ENCODE results near the gene PODXL.

Gene PODXL

DNA sequence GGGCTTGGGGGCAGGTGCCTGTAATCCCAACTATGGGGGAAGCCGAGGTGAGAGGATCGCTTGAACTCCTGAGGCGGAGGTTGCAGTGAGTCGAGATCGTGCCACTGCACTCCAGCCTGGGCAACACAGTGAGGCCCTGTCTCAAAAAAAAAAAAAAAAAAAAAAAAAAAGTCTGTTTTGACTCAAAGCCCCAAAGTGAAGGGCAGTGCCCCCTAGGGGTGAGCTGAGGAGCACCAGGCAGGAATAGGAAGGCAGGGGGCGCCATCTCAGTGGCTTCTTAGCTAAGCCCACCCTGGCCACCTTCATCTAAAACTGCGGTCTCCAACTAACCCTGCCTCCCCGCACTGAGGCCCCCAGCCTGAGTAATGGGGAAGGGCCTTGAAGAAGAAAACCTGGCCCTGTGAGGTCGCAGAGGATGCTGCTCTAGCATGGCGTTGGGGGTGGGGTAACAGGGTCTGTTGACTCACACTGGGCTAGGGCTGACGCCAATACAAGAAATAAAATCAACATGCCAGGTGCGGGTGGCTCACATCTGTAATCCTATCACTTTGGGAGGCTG is 9.8 kb downstream of the PODXL start:
- Histone ChIP-seq H3K9me3 (replicated peaks; ENCODE audit: insufficient read depth, low read length) (no peaks in the 10 kb centered on the region), H3F3A (ENCODE audit: insufficient read depth, low read length) (no peaks in the 10 kb centered on the region), H3K9ac (ENCODE audit: low read length) (no peak overlapping the region), H3K4me3 (ENCODE audit: low read length) (no peak overlapping the region), H3K9me2 (replicated peaks; ENCODE audit: insufficient read depth, low read length) (no peaks in the 10 kb centered on the region), H3K79me2 (ENCODE audit: low read length) (no peaks in the 10 kb centered on the region), H2AFZ (ENCODE audit: low read length) (no peak overlapping the region), H3K27ac (ENCODE audit: low read length) (no peak overlapping the region), H3K27me3 (replicated peaks; ENCODE audit: insufficient read depth, low read length) (no peaks in the 10 kb centered on the region), H3K4me1 (ENCODE audit: low read length) (0 out of 2 replicates have a peak, but pooled peaks cover 5% of the 10 kb centered on the region), H3K4me2 (ENCODE audit: low read depth, low read length) (no peak overlapping the region), H4K20me1 (ENCODE audit: insufficient read depth, low read length) (no peaks in the 10 kb centered on the region), H3K36me3 (replicated peaks; ENCODE audit: insufficient read depth, low read length) (no peaks in the 10 kb centered on the region)
- TF ChIP-seq, protein P1, sequence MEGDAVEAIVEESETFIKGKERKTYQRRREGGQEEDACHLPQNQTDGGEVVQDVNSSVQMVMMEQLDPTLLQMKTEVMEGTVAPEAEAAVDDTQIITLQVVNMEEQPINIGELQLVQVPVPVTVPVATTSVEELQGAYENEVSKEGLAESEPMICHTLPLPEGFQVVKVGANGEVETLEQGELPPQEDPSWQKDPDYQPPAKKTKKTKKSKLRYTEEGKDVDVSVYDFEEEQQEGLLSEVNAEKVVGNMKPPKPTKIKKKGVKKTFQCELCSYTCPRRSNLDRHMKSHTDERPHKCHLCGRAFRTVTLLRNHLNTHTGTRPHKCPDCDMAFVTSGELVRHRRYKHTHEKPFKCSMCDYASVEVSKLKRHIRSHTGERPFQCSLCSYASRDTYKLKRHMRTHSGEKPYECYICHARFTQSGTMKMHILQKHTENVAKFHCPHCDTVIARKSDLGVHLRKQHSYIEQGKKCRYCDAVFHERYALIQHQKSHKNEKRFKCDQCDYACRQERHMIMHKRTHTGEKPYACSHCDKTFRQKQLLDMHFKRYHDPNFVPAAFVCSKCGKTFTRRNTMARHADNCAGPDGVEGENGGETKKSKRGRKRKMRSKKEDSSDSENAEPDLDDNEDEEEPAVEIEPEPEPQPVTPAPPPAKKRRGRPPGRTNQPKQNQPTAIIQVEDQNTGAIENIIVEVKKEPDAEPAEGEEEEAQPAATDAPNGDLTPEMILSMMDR (IDR thresholded peaks at IDR 0.05; ENCODE audit: low read length), result peak; percentile 81
- TF ChIP-seq EZH2phosphoT487 (IDR thresholded peaks at IDR 0.05; ENCODE audit: low read length), result no peak
- no peak for DNase-seq

DNA sequence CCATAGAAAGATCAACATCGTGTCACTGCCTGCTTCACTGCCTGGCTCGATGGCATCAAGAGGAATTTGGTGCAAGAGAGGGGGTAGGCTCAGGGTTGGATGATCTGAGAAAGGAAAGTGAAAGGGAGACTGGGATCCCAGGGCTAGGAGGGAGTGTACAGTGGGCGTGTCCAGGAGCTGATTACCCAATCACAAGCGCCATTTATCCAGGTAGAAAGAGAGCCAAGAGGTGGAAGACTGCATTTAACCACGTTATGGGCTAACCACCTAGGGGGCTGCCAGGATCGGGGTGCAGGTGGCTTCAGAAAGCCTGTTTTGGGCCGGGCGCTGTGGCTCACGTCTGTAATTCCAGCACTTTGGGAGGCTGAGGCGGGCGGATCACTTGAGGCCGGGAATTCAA is 10.3 kb downstream of the PODXL start:
- Histone ChIP-seq H2AFZ (ENCODE audit: low read length) (no peak overlapping the region), H3K4me1 (ENCODE audit: low read length) (0 out of 2 replicates have a peak, but pooled peaks cover 5% of the 10 kb centered on the region), H3K9ac (ENCODE audit: low read length) (no peak overlapping the region), H4K20me1 (ENCODE audit: insufficient read depth, low read length) (no peaks in the 10 kb centered on the region), H3K27ac (ENCODE audit: low read length) (no peak overlapping the region), H3K9me2 (replicated peaks; ENCODE audit: insufficient read depth, low read length) (no peaks in the 10 kb centered on the region), H3K9me3 (replicated peaks; ENCODE audit: insufficient read depth, low read length) (no peaks in the 10 kb centered on the region), H3F3A (ENCODE audit: insufficient read depth, low read length) (no peaks in the 10 kb centered on the region), H3K36me3 (replicated peaks; ENCODE audit: insufficient read depth, low read length) (no peaks in the 10 kb centered on the region), H3K4me3 (ENCODE audit: low read length) (no peak overlapping the region), H3K79me2 (ENCODE audit: low read length) (no peaks in the 10 kb centered on the region), H3K4me2 (ENCODE audit: low read depth, low read length) (no peak overlapping the region), H3K27me3 (replicated peaks; ENCODE audit: insufficient read depth, low read length) (no peaks in the 10 kb centered on the region)
- peak; percentile 36 for DNase-seq
- TF ChIP-seq EZH2 (optimal IDR thresholded peaks at IDR 0.05; ENCODE audit: low read depth, low read length), result no peak
- no peak for TF ChIP-seq EZH2phosphoT487 (IDR thresholded peaks at IDR 0.05; ENCODE audit: low read length)

DNA sequence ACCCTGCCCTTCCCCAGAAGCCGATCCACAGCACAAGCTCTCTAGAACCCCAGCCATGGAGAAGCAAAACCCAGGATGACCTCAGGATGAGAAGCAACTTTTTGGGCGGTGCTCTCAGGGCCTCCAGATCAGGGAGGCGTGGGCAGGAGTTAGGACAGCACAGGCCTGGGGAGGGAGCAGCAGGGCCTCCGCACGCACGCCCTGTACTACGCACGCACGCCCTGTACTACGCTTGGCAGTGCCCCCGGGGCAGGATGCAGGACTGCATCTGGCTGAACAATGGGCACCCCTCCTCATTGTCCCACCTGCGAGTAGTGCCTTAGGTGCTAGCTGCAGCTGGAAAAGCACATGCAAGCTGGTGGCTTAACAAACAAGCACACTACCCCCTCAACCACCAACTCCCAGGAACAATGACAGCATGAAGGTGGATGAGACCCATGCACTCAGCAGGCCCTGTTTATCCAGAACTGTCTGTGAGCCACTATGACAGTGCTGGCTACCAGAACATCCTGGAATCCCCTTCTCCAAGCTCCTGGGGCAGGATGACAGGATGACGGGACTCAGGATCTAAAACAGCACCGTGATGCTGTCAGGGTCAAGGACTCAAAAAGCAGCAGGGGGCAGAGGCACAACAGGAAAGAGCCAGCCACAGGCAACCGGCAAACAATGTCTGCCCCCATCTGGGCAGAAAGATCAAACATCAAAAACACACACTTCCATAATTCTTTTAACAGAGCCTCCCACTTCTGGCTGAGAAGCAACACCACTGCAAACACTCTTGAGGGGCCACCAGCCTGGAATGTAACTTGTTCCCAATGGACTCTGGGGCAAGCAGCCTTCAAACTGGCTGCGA is 11.8 kb downstream of the PODXL start:
- Histone ChIP-seq H3K36me3 (replicated peaks; ENCODE audit: insufficient read depth, low read length) (no peaks in the 10 kb centered on the region), H2AFZ (ENCODE audit: low read length) (no peak overlapping the region), H3F3A (ENCODE audit: insufficient read depth, low read length) (no peaks in the 10 kb centered on the region), H3K9me3 (replicated peaks; ENCODE audit: insufficient read depth, low read length) (no peaks in the 10 kb centered on the region), H3K9ac (ENCODE audit: low read length) (no peak overlapping the region), H3K9me2 (replicated peaks; ENCODE audit: insufficient read depth, low read length) (no peaks in the 10 kb centered on the region), H3K27ac (ENCODE audit: low read length) (no peak overlapping the region), H3K4me3 (ENCODE audit: low read length) (no peak overlapping the region), H3K27me3 (replicated peaks; ENCODE audit: insufficient read depth, low read length) (no peaks in the 10 kb centered on the region), H3K79me2 (ENCODE audit: low read length) (no peaks in the 10 kb centered on the region), H4K20me1 (ENCODE audit: insufficient read depth, low read length) (no peaks in the 10 kb centered on the region), H3K4me2 (ENCODE audit: low read depth, low read length) (no peak overlapping the region), H3K4me1 (ENCODE audit: low read length) (0 out of 2 replicates have a peak, but pooled peaks cover 5% of the 10 kb centered on the region)
- TF ChIP-seq EZH2 (optimal IDR thresholded peaks at IDR 0.05; ENCODE audit: low read depth, low read length), result no peak
- no peak for TF ChIP-seq EZH2phosphoT487 (IDR thresholded peaks at IDR 0.05; ENCODE audit: low read length)
- TF ChIP-seq, protein P1 (IDR thresholded peaks at IDR 0.05; ENCODE audit: low read length), result peak; percentile 10; the same call in 1 of the 2 replicates
- no peak for DNase-seq

Measured in MM.1S (cell line).